Stimulated activated CD4-positive, alpha-beta T cell treated with anti-CD3 and anti-CD28 coated beads, Interleukin-12 subunit alpha, Interleukin-12 subunit beta, amount 100 ng/mL, for 4 hours (primary cell): ENCODE results near the gene STXBP2.
A peak's percentile ranks its signal among the peaks of the same experiment; 100 is the strongest.

Experiments
- DNase-seq: peaks from one replicate; pipeline ENCODE4 v3.0.0-alpha.2; 2020

The STXBP2 gene

GRCh38 chr19:7681340-7682174 lies 44.6 kb downstream of the STXBP2 start:
- DNase-seq: peak; percentile 78

- no peak for DNase-seq
These were observed 45.4 kb downstream of the STXBP2 start for GRCh38 chr19:7682175-7682855.

GRCh38 chr19:7685546-7686445 lies 48.9 kb downstream of the STXBP2 start:
- DNase-seq: no peak

DNA sequence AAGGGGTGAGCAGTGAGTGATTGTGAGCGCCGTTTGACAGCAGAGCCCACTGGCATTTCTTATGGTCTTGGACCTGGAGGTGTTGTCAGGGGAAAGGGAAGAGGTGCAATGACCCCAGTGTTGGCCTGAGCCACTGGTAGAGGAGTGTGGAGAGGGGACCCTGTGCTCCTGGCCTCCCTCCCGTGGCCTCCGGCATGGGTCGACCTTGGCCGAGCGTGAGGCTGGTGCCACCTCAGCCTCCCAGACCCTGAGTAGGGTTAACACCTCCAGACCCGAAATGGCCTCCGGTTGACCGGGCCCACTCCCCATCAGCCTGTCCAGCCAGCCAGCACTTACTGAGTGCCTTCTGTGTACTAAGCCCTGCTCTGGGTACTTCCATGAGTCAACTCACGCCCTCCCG lies 50.3 kb downstream of the STXBP2 start:
- no peak for DNase-seq

DNA sequence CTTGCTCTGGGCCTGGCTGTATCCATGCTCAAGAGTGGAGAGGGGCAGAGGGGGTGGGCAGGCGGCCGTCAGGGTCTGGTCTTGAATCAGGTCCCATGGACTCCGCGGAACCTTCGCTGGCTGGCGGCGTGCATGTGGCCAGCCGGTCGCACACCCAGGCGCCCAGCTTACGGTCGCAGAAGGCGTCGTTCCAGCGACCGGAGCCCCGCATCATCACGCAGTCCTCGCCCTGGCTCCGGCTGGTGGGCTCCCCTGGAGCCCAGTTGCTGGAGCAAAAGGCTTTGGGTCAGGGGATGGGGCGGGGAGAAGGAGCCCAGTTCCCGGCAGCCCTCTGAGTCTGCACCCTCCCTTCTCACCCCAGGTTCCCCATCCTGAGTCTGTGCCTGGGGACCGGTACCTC lies 52.3 kb downstream of the STXBP2 start:
- no peak for DNase-seq

- no peak for DNase-seq
These were observed 53.9 kb downstream of the STXBP2 start for GRCh38 chr19:7690779-7691258.

GRCh38 chr19:7691497-7691896 lies 54.6 kb downstream of the STXBP2 start:
- DNase-seq: no peak

- DNase-seq: no peak
These were observed 55.6 kb downstream of the STXBP2 start for GRCh38 chr19:7692417-7693088.

DNA sequence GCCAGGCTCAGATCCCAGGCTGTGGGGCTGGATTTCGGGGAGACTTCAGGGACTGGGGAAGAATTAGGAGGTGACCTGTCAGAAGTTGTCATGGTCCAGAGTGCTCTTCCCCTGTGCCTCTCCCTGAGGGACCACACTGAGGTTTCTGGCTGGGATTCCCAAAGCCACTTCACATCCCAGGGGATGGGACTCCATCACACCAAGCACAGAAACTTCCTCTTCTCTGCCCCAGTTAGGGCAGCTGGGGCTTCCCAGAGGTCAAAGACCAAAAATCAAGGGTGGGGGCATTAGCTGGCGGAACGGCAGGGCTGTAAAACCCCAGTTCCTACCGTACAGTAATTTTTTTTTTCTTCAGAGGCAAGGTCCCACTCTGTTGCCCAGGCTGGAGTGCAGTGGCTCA lies 57.6 kb downstream of the STXBP2 start:
- DNase-seq: no peak
